PFSK-1 (cell line): ENCODE data around the gene OSTN.

Source experiments
- FOXP2 ChIP-seq: optimal IDR thresholded peaks from 2 replicates; pipeline ENCODE3; 2011; ENCODE audit warnings: borderline replicate concordance, control low read depth, inconsistent platforms; ENCODE audit not compliant: insufficient read depth; ENCODE audit errors: extremely low read length, extremely low read depth
- POLR2AphosphoS5 ChIP-seq: IDR thresholded peaks from 2 replicates; pipeline ENCODE4 v1.6.1; 2012; ENCODE audit warnings: low read depth, mild to moderate bottlenecking, control low read depth, low read length, moderate library complexity
- SIN3A ChIP-seq: IDR thresholded peaks from 2 replicates; pipeline ENCODE4 v1.6.1; 2012; ENCODE audit warnings: mild to moderate bottlenecking, low read length, moderate library complexity, borderline replicate concordance; ENCODE audit not compliant: insufficient read depth
- TAF1 ChIP-seq: IDR thresholded peaks from 2 replicates; pipeline ENCODE4 v1.6.1; 2012; ENCODE audit warnings: low read length, control low read depth, borderline replicate concordance; ENCODE audit not compliant: insufficient read depth
- TF ChIP-seq, protein P1 (sequence below), 2 experiments: IDR thresholded peaks; 2 replicates each; pipeline versions ENCODE4 v1.6.1 to v1.8.0; 2011 to 2012; ENCODE audit warnings: low read depth in 2 of 2, low read length in 2 of 2, control low read depth in 1 of 2, inconsistent platforms in 1 of 2, mild to moderate bottlenecking in 1 of 2, moderate library complexity in 1 of 2; ENCODE audit not compliant: insufficient read depth in 1 of 2

OSTN gene

DNA sequence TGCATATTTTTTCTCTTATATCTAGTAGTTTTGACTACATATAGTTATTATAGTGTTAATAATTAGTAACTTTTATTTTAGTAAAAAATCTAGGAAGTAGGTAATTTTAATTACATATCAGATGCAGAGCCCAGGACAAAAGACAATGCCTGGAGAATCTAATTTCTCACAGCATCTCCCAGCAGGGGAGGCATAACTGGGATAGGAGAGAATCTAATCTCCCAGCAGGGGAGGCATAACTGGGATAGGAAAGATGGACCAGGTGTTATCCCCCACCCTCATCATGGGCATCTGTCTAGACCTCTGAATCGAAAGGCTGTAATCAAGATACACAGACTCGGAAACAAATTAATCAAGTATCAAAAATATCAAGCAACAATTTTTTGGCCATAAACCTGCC lies 58.2 kb downstream of the OSTN start:
- TF ChIP-seq, protein P1, sequence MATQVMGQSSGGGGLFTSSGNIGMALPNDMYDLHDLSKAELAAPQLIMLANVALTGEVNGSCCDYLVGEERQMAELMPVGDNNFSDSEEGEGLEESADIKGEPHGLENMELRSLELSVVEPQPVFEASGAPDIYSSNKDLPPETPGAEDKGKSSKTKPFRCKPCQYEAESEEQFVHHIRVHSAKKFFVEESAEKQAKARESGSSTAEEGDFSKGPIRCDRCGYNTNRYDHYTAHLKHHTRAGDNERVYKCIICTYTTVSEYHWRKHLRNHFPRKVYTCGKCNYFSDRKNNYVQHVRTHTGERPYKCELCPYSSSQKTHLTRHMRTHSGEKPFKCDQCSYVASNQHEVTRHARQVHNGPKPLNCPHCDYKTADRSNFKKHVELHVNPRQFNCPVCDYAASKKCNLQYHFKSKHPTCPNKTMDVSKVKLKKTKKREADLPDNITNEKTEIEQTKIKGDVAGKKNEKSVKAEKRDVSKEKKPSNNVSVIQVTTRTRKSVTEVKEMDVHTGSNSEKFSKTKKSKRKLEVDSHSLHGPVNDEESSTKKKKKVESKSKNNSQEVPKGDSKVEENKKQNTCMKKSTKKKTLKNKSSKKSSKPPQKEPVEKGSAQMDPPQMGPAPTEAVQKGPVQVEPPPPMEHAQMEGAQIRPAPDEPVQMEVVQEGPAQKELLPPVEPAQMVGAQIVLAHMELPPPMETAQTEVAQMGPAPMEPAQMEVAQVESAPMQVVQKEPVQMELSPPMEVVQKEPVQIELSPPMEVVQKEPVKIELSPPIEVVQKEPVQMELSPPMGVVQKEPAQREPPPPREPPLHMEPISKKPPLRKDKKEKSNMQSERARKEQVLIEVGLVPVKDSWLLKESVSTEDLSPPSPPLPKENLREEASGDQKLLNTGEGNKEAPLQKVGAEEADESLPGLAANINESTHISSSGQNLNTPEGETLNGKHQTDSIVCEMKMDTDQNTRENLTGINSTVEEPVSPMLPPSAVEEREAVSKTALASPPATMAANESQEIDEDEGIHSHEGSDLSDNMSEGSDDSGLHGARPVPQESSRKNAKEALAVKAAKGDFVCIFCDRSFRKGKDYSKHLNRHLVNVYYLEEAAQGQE (IDR thresholded peaks at IDR 0.05; ENCODE audit: insufficient read depth in 1 of 2, low read depth in 2 of 2, low read length in 2 of 2) = no peak
- TF ChIP-seq TAF1 = no peak
- TF ChIP-seq SIN3A = no peak
- no peak for TF ChIP-seq FOXP2
- no peak for TF ChIP-seq POLR2AphosphoS5

DNA sequence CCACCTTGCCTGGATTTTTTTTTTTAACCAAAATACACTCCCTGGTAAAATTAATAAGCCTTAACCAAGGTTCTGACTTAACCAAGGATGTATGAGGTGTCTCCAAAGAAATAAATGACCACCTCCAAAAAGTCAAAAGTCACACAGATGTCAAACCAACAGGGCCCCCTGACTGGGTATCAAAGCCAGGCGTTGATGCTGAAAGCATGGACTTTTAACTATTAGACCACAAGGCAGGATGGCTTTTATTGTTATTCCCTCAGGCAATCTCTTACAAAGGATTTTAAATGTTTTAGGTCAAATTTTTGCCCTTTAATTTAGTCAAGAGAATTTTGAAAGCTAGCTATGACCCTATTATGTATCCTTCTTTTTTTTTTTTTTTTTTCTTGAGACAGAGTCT lies 60.4 kb downstream of the OSTN start:
- TF ChIP-seq, protein P1 (IDR thresholded peaks at IDR 0.05; ENCODE audit: insufficient read depth in 1 of 2, low read depth in 2 of 2, low read length in 2 of 2) = no peak
- TF ChIP-seq TAF1 (no peak), FOXP2 (no peak), SIN3A (no peak), POLR2AphosphoS5 (no peak)

DNA sequence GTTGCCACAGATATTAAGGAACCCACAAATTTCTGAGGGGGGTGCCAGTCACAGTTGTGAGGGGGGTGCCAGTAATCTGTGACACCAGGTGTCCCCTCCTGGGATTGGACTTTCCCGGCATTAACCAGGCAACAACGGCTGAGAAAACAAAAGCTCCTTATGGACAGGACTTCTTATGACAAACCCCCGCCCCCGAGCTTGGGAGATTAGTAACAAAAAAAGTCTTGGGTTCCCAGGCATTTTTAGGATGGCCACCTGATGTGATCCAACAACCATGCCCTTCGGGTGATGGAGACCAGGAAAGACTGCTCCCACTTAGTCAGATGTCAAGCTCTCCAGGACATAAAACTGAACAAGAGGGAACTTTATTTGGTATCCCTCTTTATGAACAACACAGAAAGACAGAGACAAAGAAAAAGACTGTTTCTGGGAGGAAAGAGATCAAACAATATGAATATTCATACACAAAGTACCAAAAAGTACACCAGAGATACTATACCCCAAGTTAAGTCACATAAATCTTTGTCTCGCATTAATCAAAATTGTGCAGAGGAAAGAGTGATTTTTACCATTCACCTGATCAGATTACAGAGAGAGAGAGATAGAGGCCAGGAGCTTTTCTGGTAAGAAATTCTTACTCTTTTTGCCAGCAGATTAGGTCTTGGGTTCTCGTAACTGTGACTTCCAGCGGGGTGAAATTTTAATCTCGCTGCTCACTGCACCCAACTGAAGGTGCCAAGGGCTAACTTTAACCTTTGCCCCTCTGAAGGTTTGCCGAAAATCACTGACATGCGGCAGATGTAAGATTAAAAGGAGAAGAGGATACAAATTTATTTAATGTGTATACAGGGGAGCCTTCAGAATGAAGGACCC lies 61.6 kb downstream of the OSTN start:
- TF ChIP-seq FOXP2 = no peak

DNA sequence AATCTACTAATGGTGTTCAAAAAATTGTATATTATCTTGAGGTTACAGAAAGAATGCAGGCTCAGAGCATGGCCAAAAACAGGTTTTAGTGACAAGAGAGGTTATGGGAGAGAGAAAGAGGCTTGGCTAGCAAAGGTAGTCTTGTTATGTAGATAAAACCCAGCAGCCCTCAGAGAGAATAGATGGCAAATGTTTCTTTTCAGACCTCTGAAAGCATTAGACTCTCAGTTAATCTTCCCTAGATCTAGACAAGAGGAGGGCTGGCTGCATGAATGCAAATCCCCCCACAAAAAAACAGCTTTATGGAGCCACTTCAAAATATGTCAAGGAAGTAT lies 62.2 kb downstream of the OSTN start:
- TF ChIP-seq POLR2AphosphoS5 (no peak), TAF1 (no peak), SIN3A (no peak), FOXP2 (no peak)
- TF ChIP-seq, protein P1 (IDR thresholded peaks at IDR 0.05; ENCODE audit: insufficient read depth in 1 of 2, low read depth in 2 of 2, low read length in 2 of 2) = no peak

DNA sequence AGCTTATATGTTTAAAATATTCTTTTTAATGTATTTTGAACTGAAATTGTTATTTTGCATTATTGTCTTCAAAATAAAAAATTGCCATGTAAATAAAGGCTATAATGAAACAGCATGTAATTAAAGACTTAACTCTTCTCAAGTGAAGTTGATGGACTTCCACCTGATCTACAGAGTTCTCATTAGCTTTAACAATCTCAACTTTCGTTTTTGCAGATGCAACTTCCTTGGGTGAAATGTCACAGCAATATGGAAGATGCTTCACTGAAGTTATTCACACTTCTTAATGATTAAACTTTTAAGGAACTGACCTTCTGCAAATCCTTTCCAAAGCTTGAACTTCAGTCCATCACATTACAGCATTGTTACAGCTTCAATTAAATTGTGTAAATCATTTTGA lies 63.6 kb downstream of the OSTN start:
- TF ChIP-seq SIN3A (no peak), TAF1 (no peak), FOXP2 (no peak), POLR2AphosphoS5 (no peak)
- TF ChIP-seq, protein P1 (IDR thresholded peaks at IDR 0.05; ENCODE audit: insufficient read depth in 1 of 2, low read depth in 2 of 2, low read length in 2 of 2) = no peak
